GM12878 (cell line): ENCODE results near the gene DNMT3L. TPM values are rescaled to one million over a fixed set of nuclear protein-coding genes. Genes with fewer than 3 reads are reported as not detected.

ENCODE experiments used
- ATAC-seq: fragments of 200-7000 bp; cut with Tn5 transposase; 3 replicates; pipeline ENCODE4 v1.9.1; 2020; ENCODE audit warnings: mild to moderate bottlenecking, moderate library complexity
- BruUV-seq: library from RNA; stranded (reverse); fragments of 400-500 nt; replicated peaks from 2 replicates; lab custom pipeline; 2021; lab: Mats Ljungman, UMichigan
- CTCF ChIA-PET: fragments of 300-600 bp; sonication (Branson Sonifier 250); formaldehyde crosslinking; extraction: SDS; loops from one replicate; lab custom pipeline; 2021; ENCODE audit warnings: inconsistent platforms; lab: Yijun Ruan, JAX
- POLR2A ChIA-PET: fragments of 350-600 bp; formaldehyde crosslinking; extraction: SDS; loops from one replicate; lab custom pipeline; 2021; ENCODE audit warnings: inconsistent platforms; lab: Charles Lee
- RAD21 ChIA-PET: fragments of 300-600 bp; sonication (Branson Sonifier 250); formaldehyde crosslinking; loops from one replicate; lab custom pipeline; 2023; ENCODE audit warnings: antibody characterized with exemption; ENCODE audit not compliant: unreplicated experiment; lab: Charles Lee
- SMC1A ChIA-PET: fragments of 300-600 bp; sonication (Branson Sonifier 250); formaldehyde crosslinking; loops from one replicate; lab custom pipeline; 2023; ENCODE audit not compliant: unreplicated experiment, uncharacterized antibody; lab: Charles Lee
- DNase-seq: peaks from one replicate; pipeline ENCODE4 v3.0.0-alpha.2; 2011; ENCODE audit warnings: low read depth, low spot score
- FAIRE-seq: peaks from 3 replicates; lab custom pipeline; 2011; peaks lifted over from hg19 to GRCh38; lab: Jason Lieb, UNC
- H2AFZ ChIP-seq: 2 replicates; pipeline ENCODE4 v1.6.0; 2011; ENCODE audit warnings: low read depth, low read length, control low read depth; ENCODE audit not compliant: control insufficient read depth
- H3K27ac ChIP-seq: 2 replicates; pipeline ENCODE4 v1.5.1; 2011; ENCODE audit warnings: control low read depth; ENCODE audit not compliant: control insufficient read depth, insufficient read depth
- H3K27me3 ChIP-seq, 2 experiments: replicated peaks in 1 of 2; 2 replicates each; pipeline versions ENCODE4 v1.6.0 to v1.6.1; 2011; ENCODE audit warnings: low read length in 1 of 2; ENCODE audit not compliant: control insufficient read depth in 2 of 2, insufficient read depth in 2 of 2
- H3K36me3 ChIP-seq, 2 experiments: 2 replicates each; pipeline ENCODE4 v1.5.1; 2011; ENCODE audit warnings: low read length in 1 of 2; ENCODE audit not compliant: control insufficient read depth in 2 of 2, insufficient read depth in 2 of 2
- H3K4me1 ChIP-seq: 2 replicates; pipeline ENCODE4 v1.6.1; 2011; ENCODE audit warnings: mild to moderate bottlenecking, low read length, moderate library complexity, mixed read lengths; ENCODE audit not compliant: control insufficient read depth, insufficient read depth
- H3K4me2 ChIP-seq: 2 replicates; pipeline ENCODE4 v1.6.0; 2011; ENCODE audit warnings: control low read depth; ENCODE audit not compliant: control insufficient read depth, insufficient read depth
- H3K4me3 ChIP-seq: fragments of 200-600 bp; sonication (generic); 2 replicates; pipeline ENCODE4 v1.5.1; 2016
- H3K79me2 ChIP-seq: 2 replicates; pipeline ENCODE4 v1.6.0; 2011; ENCODE audit warnings: low read length; ENCODE audit not compliant: control insufficient read depth, insufficient read depth
- H3K9ac ChIP-seq: 2 replicates; pipeline ENCODE4 v1.8.0; 2011; ENCODE audit warnings: low read length, control low read depth, mixed read lengths; ENCODE audit not compliant: control insufficient read depth, insufficient read depth
- H3K9me3 ChIP-seq: replicated peaks from 3 replicates; pipeline ENCODE4 v1.5.1; 2011; ENCODE audit warnings: mild to moderate bottlenecking, low read length; ENCODE audit not compliant: control insufficient read depth, insufficient read depth
- H4K20me1 ChIP-seq: 2 replicates; pipeline ENCODE4 v1.6.0; 2011; ENCODE audit not compliant: control insufficient read depth, insufficient read depth
- CBX3 ChIP-seq: fragments of 200-600 bp; sonication (generic); IDR thresholded peaks from 2 replicates; pipeline ENCODE4 v1.6.1; 2016; ENCODE audit warnings: low read depth, borderline replicate concordance
- EP300 ChIP-seq, 2 experiments: fragments of 150-350 bp in 1 of 2; IDR thresholded peaks; 2 replicates each; pipeline ENCODE4 v1.6.1; 2011 to 2012; ENCODE audit warnings: low read depth in 2 of 2, low read length in 2 of 2, borderline replicate concordance in 1 of 2, improper control_type of control experiment in 1 of 2, inconsistent platforms in 1 of 2; ENCODE audit not compliant: control insufficient read depth in 1 of 2
- IKZF1 ChIP-seq: fragments of 450-650 bp; conservative IDR thresholded peaks from 2 replicates; pipeline ENCODE4 v1.6.1; 2017; ENCODE audit warnings: antibody characterized with exemption, mild to moderate bottlenecking
- IRF4 ChIP-seq: IDR thresholded peaks from 2 replicates; pipeline ENCODE4 v1.6.1; 2011; ENCODE audit warnings: low read depth, low read length
- PML ChIP-seq: IDR thresholded peaks from 2 replicates; pipeline ENCODE4 v1.6.1; 2012; ENCODE audit warnings: low read length, inconsistent platforms
- RB1 ChIP-seq: fragments of 450-650 bp; formaldehyde crosslinking; IDR thresholded peaks from 2 replicates; pipeline ENCODE4 v1.6.1; 2017; ENCODE audit warnings: mild to moderate bottlenecking, borderline replicate concordance
- SIN3A ChIP-seq: IDR thresholded peaks from 2 replicates; pipeline ENCODE4 v1.6.1; 2012; ENCODE audit warnings: low read depth, low read length, improper control_type of control experiment
- ZNF274 ChIP-seq: IDR thresholded peaks from one replicate; pipeline ENCODE4 v1.8.0; 2011; ENCODE audit not compliant: insufficient read length, insufficient read depth
- ZZZ3 ChIP-seq: IDR thresholded peaks from 2 replicates; pipeline ENCODE4 v1.6.1; 2011; ENCODE audit warnings: low read depth; ENCODE audit not compliant: control insufficient read depth, insufficient read length
- WGBS: methylation state at CpG from one replicate; pipeline ENCODE4 v1.1.6; 2016; ENCODE audit warnings: low lambda C conversion rate; ENCODE audit not compliant: insufficient replicate concordance, insufficient coverage; ENCODE audit errors: missing lambda C conversion rate; 5-methylcytosine and 5-hydroxymethylcytosine counted together
- in situ Hi-C: fragments of 300-500 bp; cut with MboI; formaldehyde crosslinking; loops from 9 replicates; pipeline ENCODE4 v1.14.3; 2018; ENCODE audit warnings: mixed read lengths
- intact Hi-C: fragments of 100-400 bp; cut with micrococcal nuclease; formaldehyde crosslinking; loops from one replicate; pipeline ENCODE4 v1.14.2; 2022; ENCODE audit not compliant: unreplicated experiment
- polyA plus RNA-seq, 11 experiments: library from polyadenylated mRNA; depleted of rRNA in 4 of 11; unstranded in 6 of 11; stranded (reverse) in 5 of 11; fragments of >200 nt; fragmentation: Nextera tagmentation in 4 of 11; fragmentation: Illumina TruSeq in 1 of 11; extraction: Ambion mirVana in 4 of 11; extraction: Trizol in 1 of 11; gene quantifications; 1 replicate in 1 of 11; 2 replicates in 10 of 11; pipeline versions ENCODE4 v1.2.1 to v1.2.3, GENCODE V29; 2011 to 2016; ENCODE audit warnings: inconsistent platforms in 2 of 11, missing spikeins in 2 of 11, low read depth in 1 of 11
- total RNA-seq, 4 experiments: library from RNA; depleted of rRNA in 3 of 4; stranded (reverse); fragments of >200 nt in 3 of 4; fragmentation: Illumina TruSeq in 1 of 4; extraction: Trizol in 1 of 4; gene quantifications; 2 replicates each; pipeline versions ENCODE4 v1.2.1 to v1.2.3, GENCODE V29; 2013 to 2021
- TF ChIP-seq, protein P1 (sequence below): fragments of 450-650 bp; IDR thresholded peaks from 2 replicates; pipeline ENCODE4 v1.6.1; 2017; ENCODE audit warnings: mild to moderate bottlenecking, low read depth, inconsistent platforms; ENCODE audit not compliant: poor library complexity, severe bottlenecking
- TF ChIP-seq, protein P2 (sequence below): fragments of 450-650 bp; IDR thresholded peaks from 2 replicates; pipeline ENCODE4 v1.6.1; 2014; ENCODE audit warnings: mild to moderate bottlenecking

DNMT3L gene
- total and polyA plus RNA-seq, 10 of the 15 experiments (the other 5 are each of a cell fraction or from before 2014, with no cell fraction given) = not detected

DNA sequence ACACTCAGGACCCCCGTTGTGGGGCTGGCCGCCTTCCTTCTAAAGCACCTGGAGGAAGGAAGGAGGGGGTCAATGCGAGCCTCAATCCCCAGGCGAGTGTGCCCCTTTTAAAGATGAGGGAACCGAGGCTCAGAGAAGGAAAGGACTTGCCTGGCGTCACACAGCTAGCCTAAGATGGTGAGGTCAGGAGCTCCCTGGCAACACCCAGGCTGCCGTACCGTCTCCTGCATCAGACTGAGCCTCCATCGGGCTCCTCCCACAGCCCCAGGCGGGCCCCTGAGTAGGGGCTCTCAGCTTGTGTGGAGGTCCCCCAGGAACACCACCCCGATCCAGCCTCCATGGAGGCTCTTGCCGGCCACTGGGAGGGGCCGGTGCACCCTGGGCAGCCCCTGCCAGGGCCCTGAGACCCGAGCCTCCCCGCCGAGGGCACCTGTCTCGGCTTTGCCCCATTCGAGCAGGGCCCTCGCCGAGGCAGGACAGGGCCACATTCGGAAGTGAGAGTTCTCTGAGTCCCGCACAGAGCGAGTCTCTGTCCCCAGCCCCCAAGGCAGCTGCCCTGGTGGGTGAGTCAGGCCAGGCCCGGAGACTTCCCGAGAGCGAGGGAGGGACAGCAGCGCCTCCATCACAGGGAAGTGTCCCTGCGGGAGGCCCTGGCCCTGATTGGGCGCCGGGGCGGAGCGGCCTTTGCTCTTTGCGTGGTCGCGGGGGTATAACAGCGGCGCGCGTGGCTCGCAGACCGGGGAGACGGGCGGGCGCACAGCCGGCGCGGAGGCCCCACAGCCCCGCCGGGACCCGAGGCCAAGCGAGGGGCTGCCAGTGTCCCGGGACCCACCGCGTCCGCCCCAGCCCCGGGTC is 23.7 kb upstream of the DNMT3L start, which contains the start of gene AIRE:
Gene AIRE (plus strand): TSS at position 739 of the 855 bp plus-strand sequence. CDS start 131 bp downstream, outside the sequence.
- Histone ChIP-seq H3K9ac (no peak within 1 kb of the TSS), H2AFZ (no peak within 1 kb of the TSS), H3K27me3 (no peaks in the 10 kb centered on the region), H3K9me3 (no peaks in the 10 kb centered on the region), H3K79me2 (no peaks in the 10 kb centered on the region), H3K4me2 (no peak within 1 kb of the TSS), H4K20me1 (no peaks in the 10 kb centered on the region; the same call in 1 of the 2 replicates)
- ChIA-PET RAD21 (no interaction called here), POLR2A (interaction anchor here (1.3 kb wide), 1 partner anchor 11 kb away, joined by 3 read pairs; no protein-coding TSS in a partner anchor), CTCF (interaction anchor here (1.2 kb wide), 1 partner anchor 13 kb away, joined by 4 read pairs; no protein-coding TSS in a partner anchor), SMC1A (no interaction called here)
- in situ Hi-C loops = no loop called here
- no peak for ATAC-seq
- 70% methylated on average over 31 of the region's 56 CpGs for WGBS
- no TSS peak for BruUV-seq
- TF ChIP-seq CBX3 (no peak), IKZF1 (no peak), EP300 (IDR thresholded peaks at IDR 0.05; ENCODE audit: borderline replicate concordance in 1 of 2, control insufficient read depth in 1 of 2, low read depth in 2 of 2, low read length in 2 of 2) (no peak), PML (no peak), ZNF274 (no peak), SIN3A (no peak), ZZZ3 (no peak), IRF4 (no peak), RB1 (no peak)
- TF ChIP-seq, protein P1, sequence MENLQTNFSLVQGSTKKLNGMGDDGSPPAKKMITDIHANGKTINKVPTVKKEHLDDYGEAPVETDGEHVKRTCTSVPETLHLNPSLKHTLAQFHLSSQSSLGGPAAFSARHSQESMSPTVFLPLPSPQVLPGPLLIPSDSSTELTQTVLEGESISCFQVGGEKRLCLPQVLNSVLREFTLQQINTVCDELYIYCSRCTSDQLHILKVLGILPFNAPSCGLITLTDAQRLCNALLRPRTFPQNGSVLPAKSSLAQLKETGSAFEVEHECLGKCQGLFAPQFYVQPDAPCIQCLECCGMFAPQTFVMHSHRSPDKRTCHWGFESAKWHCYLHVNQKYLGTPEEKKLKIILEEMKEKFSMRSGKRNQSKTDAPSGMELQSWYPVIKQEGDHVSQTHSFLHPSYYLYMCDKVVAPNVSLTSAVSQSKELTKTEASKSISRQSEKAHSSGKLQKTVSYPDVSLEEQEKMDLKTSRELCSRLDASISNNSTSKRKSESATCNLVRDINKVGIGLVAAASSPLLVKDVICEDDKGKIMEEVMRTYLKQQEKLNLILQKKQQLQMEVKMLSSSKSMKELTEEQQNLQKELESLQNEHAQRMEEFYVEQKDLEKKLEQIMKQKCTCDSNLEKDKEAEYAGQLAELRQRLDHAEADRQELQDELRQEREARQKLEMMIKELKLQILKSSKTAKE = no peak
- TF ChIP-seq, protein P2, sequence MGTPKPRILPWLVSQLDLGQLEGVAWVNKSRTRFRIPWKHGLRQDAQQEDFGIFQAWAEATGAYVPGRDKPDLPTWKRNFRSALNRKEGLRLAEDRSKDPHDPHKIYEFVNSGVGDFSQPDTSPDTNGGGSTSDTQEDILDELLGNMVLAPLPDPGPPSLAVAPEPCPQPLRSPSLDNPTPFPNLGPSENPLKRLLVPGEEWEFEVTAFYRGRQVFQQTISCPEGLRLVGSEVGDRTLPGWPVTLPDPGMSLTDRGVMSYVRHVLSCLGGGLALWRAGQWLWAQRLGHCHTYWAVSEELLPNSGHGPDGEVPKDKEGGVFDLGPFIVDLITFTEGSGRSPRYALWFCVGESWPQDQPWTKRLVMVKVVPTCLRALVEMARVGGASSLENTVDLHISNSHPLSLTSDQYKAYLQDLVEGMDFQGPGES = no peak
- TF ChIP-seq, all 136 proteins: peak for 0
- intact Hi-C loops = no loop called here
- DNase-seq (no peak), FAIRE-seq (no peak)
- Histone ChIP-seq H3K4me1 (peaks cover 6% of the 10 kb centered on the region; the same call in 1 of the 2 replicates), H3K36me3 (no peaks in the 10 kb centered on the region), H3K4me3 (no peak within 1 kb of the TSS), H3K27ac (no peak within 1 kb of the TSS)
